Measurements from ENCODE around the gene MARK1. TPM values are rescaled to one million over a fixed set of nuclear protein-coding genes. Genes with fewer than 3 reads are reported as not detected.

Gene MARK1
- total RNA-seq, 1 experiment from 2014 or later: 0.05 TPM

- no TSS peak for BruUV-seq (replicated peaks)
Observed at GRCh38 chr1:220552672-220553260, 24.8 kb downstream of the MARK1 start.

GRCh38 chr1:220556641-220557040 is 28.7 kb downstream of the MARK1 start:
- no peaks in the 10 kb centered on the region for H3K9me3 ChIP-seq
- DNase-seq: no peak
- no TSS peak for BruUV-seq (replicated peaks)
- TF ChIP-seq CTCF (IDR thresholded peaks at IDR 0.05; ENCODE audit: insufficient read depth in 1 of 2, low read depth in 1 of 2, low read length in 1 of 2, severe bottlenecking in 1 of 2, unreplicated experiment in 1 of 2): no peak
- no peaks in the 10 kb centered on the region for H3K36me3 ChIP-seq (ENCODE audit: control insufficient read depth, insufficient read depth, low read length)
- no peaks in the 10 kb centered on the region for H3K4me1 Mint-ChIP-seq (ENCODE audit: low read depth, unreplicated experiment)
- H3K36me3 Mint-ChIP-seq (ENCODE audit: insufficient read depth, unreplicated experiment): no peaks in the 10 kb centered on the region
- no peak overlapping the region for H3K27ac Mint-ChIP-seq (ENCODE audit: unreplicated experiment)
- ChIA-PET CTCF (no interaction called here), POLR2A (no interaction called here)
- no peaks in the 10 kb centered on the region for H3K27me3 Mint-ChIP-seq (ENCODE audit: insufficient read depth, unreplicated experiment)
- H3K4me1 ChIP-seq: no peaks in the 10 kb centered on the region
- H3K4me3 ChIP-seq (ENCODE audit: low read depth, low read length): no peak overlapping the region
- intact Hi-C loops (cut with micrococcal nuclease; ENCODE audit: unreplicated experiment): no loop called here
- H3K9me3 Mint-ChIP-seq (ENCODE audit: unreplicated experiment): no peaks in the 10 kb centered on the region
- H3K4me3 Mint-ChIP-seq (ENCODE audit: unreplicated experiment): no peak overlapping the region
- H3K27me3 ChIP-seq (replicated peaks; ENCODE audit: control insufficient read depth, insufficient read depth, low read length): no peaks in the 10 kb centered on the region; the same call in 1 of the 2 replicates

More at GRCh38 chr1:220552672-220553260, 24.8 kb downstream of the MARK1 start:
- Histone ChIP-seq H3K27me3 (replicated peaks; ENCODE audit: control insufficient read depth, insufficient read depth, low read length) (no peaks in the 10 kb centered on the region), H3K9me3 (0 out of 2 replicates have a peak, but pooled peaks cover 4% of the 10 kb centered on the region), H3K4me3 (ENCODE audit: low read depth, low read length) (no peak overlapping the region), H3K4me1 (no peaks in the 10 kb centered on the region), H3K36me3 (ENCODE audit: control insufficient read depth, insufficient read depth, low read length) (no peaks in the 10 kb centered on the region)
- no peak overlapping the region for H3K27ac Mint-ChIP-seq (ENCODE audit: unreplicated experiment)
- H3K4me3 Mint-ChIP-seq (ENCODE audit: unreplicated experiment): no peak overlapping the region
- H3K4me1 Mint-ChIP-seq (ENCODE audit: low read depth, unreplicated experiment): no peaks in the 10 kb centered on the region
- H3K36me3 Mint-ChIP-seq (ENCODE audit: insufficient read depth, unreplicated experiment): no peaks in the 10 kb centered on the region
- no peak for DNase-seq
- intact Hi-C loops (cut with micrococcal nuclease; ENCODE audit: unreplicated experiment): no loop called here
- no peak for TF ChIP-seq CTCF (IDR thresholded peaks at IDR 0.05; ENCODE audit: insufficient read depth in 1 of 2, low read depth in 1 of 2, low read length in 1 of 2, severe bottlenecking in 1 of 2, unreplicated experiment in 1 of 2)
- no peaks in the 10 kb centered on the region for H3K9me3 Mint-ChIP-seq (ENCODE audit: unreplicated experiment)
- POLR2A ChIA-PET: no interaction called here
- CTCF ChIA-PET: no interaction called here
- H3K27me3 Mint-ChIP-seq (ENCODE audit: insufficient read depth, unreplicated experiment): no peaks in the 10 kb centered on the region

- Mint-ChIP-seq H3K27ac (ENCODE audit: unreplicated experiment) (no peak overlapping the region), H3K36me3 (ENCODE audit: insufficient read depth, unreplicated experiment) (no peaks in the 10 kb centered on the region), H3K4me3 (ENCODE audit: unreplicated experiment) (no peak overlapping the region), H3K9me3 (ENCODE audit: unreplicated experiment) (no peaks in the 10 kb centered on the region), H3K27me3 (ENCODE audit: insufficient read depth, unreplicated experiment) (peaks cover 3% of the 10 kb centered on the region), H3K4me1 (ENCODE audit: low read depth, unreplicated experiment) (no peaks in the 10 kb centered on the region)
- Histone ChIP-seq H3K27me3 (replicated peaks; ENCODE audit: control insufficient read depth, insufficient read depth, low read length) (no peaks in the 10 kb centered on the region; the same call in 1 of the 2 replicates), H3K36me3 (ENCODE audit: control insufficient read depth, insufficient read depth, low read length) (no peaks in the 10 kb centered on the region), H3K9me3 (no peaks in the 10 kb centered on the region), H3K4me1 (no peaks in the 10 kb centered on the region), H3K4me3 (ENCODE audit: low read depth, low read length) (no peak overlapping the region)
- POLR2A ChIA-PET: no interaction called here
- intact Hi-C loops (cut with micrococcal nuclease; ENCODE audit: unreplicated experiment): no loop called here
- no peak for TF ChIP-seq CTCF (IDR thresholded peaks at IDR 0.05; ENCODE audit: insufficient read depth in 1 of 2, low read depth in 1 of 2, low read length in 1 of 2, severe bottlenecking in 1 of 2, unreplicated experiment in 1 of 2)
- CTCF ChIA-PET: no interaction called here
- BruUV-seq (replicated peaks): no TSS peak
- no peak for DNase-seq
Observed at GRCh38 chr1:220563564-220563963, 35.6 kb downstream of the MARK1 start.

Data from Caco-2 (cell line).